BE2C (cell line): Measurements from ENCODE around the gene NQO2.
"Not testable (repeated sequence)": the region's sequence is repeated elsewhere in the genome, so short reads cannot be mapped to it uniquely, and the experiment has no call there.

Experiments
- DNase-seq: peaks from one replicate; pipeline ENCODE4 v3.0.0-alpha.2; 2020
- H3K27me3 ChIP-seq: fragments of 250-450 bp; sonication (Bioruptor Pico); 2 replicates; pipeline ENCODE4 v1.5.1; 2020; ENCODE audit warnings: mild to moderate bottlenecking
- H3K36me3 ChIP-seq: fragments of 250-450 bp; sonication (Bioruptor Pico); 2 replicates; pipeline ENCODE4 v1.5.1; 2020; ENCODE audit warnings: mild to moderate bottlenecking
- H3K4me1 ChIP-seq: fragments of 250-450 bp; sonication (Bioruptor Pico); 2 replicates; pipeline ENCODE4 v1.5.1; 2020
- H3K4me3 ChIP-seq: 2 replicates; pipeline ENCODE4 v1.5.1; 2011; ENCODE audit warnings: low read depth, low read length
- H3K9me3 ChIP-seq: fragments of 250-450 bp; sonication (Bioruptor Pico); 2 replicates; pipeline ENCODE4 v1.5.1; 2020
- CTCF ChIP-seq: IDR thresholded peaks from 2 replicates; pipeline ENCODE4 v1.5.1; 2012; ENCODE audit warnings: mild to moderate bottlenecking, low read depth, low read length

NQO2 gene

GRCh38 chr6:3017304-3017703, 17.6 kb downstream of the NQO2 start:
- no peaks in the 10 kb centered on the region; the same call in 1 of the 2 replicates for H3K9me3 ChIP-seq
- H3K4me3 ChIP-seq: no peak overlapping the region
- no peaks in the 10 kb centered on the region; the same call in 1 of the 2 replicates for H3K36me3 ChIP-seq
- DNase-seq: no peak
- TF ChIP-seq CTCF: no peak
- no peaks in the 10 kb centered on the region for H3K4me1 ChIP-seq
- H3K27me3 ChIP-seq: no peaks in the 10 kb centered on the region

GRCh38 chr6:3019065-3019464, 19.4 kb downstream of the NQO2 start:
- TF ChIP-seq CTCF: no peak
- no peaks in the 10 kb centered on the region; the same call in 1 of the 2 replicates for H3K36me3 ChIP-seq
- no peaks in the 10 kb centered on the region for H3K4me1 ChIP-seq
- no peaks in the 10 kb centered on the region for H3K9me3 ChIP-seq
- DNase-seq: no peak
- H3K27me3 ChIP-seq: no peaks in the 10 kb centered on the region
- no peak overlapping the region for H3K4me3 ChIP-seq

GRCh38 chr6:3019749-3020320, 20.1 kb downstream of the NQO2 start:
- Histone ChIP-seq H3K4me1 (no peaks in the 10 kb centered on the region), H3K27me3 (no peaks in the 10 kb centered on the region), H3K9me3 (no peaks in the 10 kb centered on the region), H3K36me3 (no peaks in the 10 kb centered on the region), H3K4me3 (no peak overlapping the region)
- TF ChIP-seq CTCF: no peak
- DNase-seq: no peak

- not testable (repeated sequence) for DNase-seq, H3K9me3 ChIP-seq, H3K4me1 ChIP-seq, H3K36me3 ChIP-seq, H3K27me3 ChIP-seq, H3K4me3 ChIP-seq
Measured at GRCh38 chr6:3020976-3021598, 21.4 kb downstream of the NQO2 start.

- Histone ChIP-seq H3K9me3 (no peaks in the 10 kb centered on the region; the same call in 1 of the 2 replicates), H3K4me1 (no peaks in the 10 kb centered on the region), H3K36me3 (no peaks in the 10 kb centered on the region), H3K27me3 (no peaks in the 10 kb centered on the region), H3K4me3 (peak overlapping the region; percentile 72)
- DNase-seq: no peak
- TF ChIP-seq CTCF: no peak
Measured at GRCh38 chr6:3022765-3023662, 23.3 kb downstream of the NQO2 start.

GRCh38 chr6:3023663-3024483, 24.2 kb downstream of the NQO2 start:
- no peaks in the 10 kb centered on the region for H3K36me3 ChIP-seq
- H3K4me1 ChIP-seq: no peaks in the 10 kb centered on the region
- H3K27me3 ChIP-seq: no peaks in the 10 kb centered on the region
- no peaks in the 10 kb centered on the region; the same call in 1 of the 2 replicates for H3K9me3 ChIP-seq
- peak; percentile 92 for DNase-seq
- no peak for TF ChIP-seq CTCF
- H3K4me3 ChIP-seq: peak overlapping the region; percentile 72
